RWPE1 (cell line): Measurements from ENCODE around the gene AVPR1B.

ENCODE experiments used
- CTCF ChIA-PET: fragments of 350-600 bp; sonication (Branson Sonifier 250); formaldehyde crosslinking; extraction: SDS; loops from one replicate; lab custom pipeline; 2021; lab: Yijun Ruan, JAX
- POLR2A ChIA-PET: fragments of 400-600 bp; formaldehyde crosslinking; extraction: SDS; loops from one replicate; lab custom pipeline; 2020; ENCODE audit warnings: antibody characterized with exemption; ENCODE audit not compliant: low non-redundant PET; lab: Yijun Ruan, JAX
- DNase-seq: peaks from one replicate; pipeline ENCODE4 v3.0.0; 2012; ENCODE audit warnings: low spot score
- H3K27ac ChIP-seq: fragments of 450-650 bp; 2 replicates; pipeline ENCODE4 v1.5.1; 2017
- CTCF ChIP-seq: fragments of 450-650 bp; conservative IDR thresholded peaks from 2 replicates; pipeline ENCODE4 v1.5.1; 2017; ENCODE audit warnings: low read depth, mild to moderate bottlenecking

AVPR1B gene

GRCh38 chr1:206115791-206116190 lies 1.4 kb downstream of the AVPR1B start:
- H3K27ac ChIP-seq, result no peak overlapping the region
- CTCF ChIA-PET, result interaction anchor here (0.9 to 1.5 kb wide), 4 partner anchors 39 to 197 kb away, joined by 3 to 6 read pairs (median 4); no protein-coding TSS in a partner anchor
- TF ChIP-seq CTCF, result no peak
- POLR2A ChIA-PET, result no interaction called here
- DNase-seq, result no peak

- DNase-seq, result no peak
- CTCF ChIA-PET, result interaction anchor here (0.6 to 1.5 kb wide), 6 partner anchors 9 to 226 kb away, joined by 3 to 6 read pairs (median 4); no protein-coding TSS in a partner anchor
- no peak for TF ChIP-seq CTCF
- POLR2A ChIA-PET, result no interaction called here
- H3K27ac ChIP-seq, result no peak overlapping the region
These were observed 2.2 kb downstream of the AVPR1B start for GRCh38 chr1:206114692-206115640.

- CTCF ChIA-PET, result interaction anchor here (1.0 kb wide), 1 partner anchor 321 kb away, joined by 3 read pairs; no protein-coding TSS in a partner anchor
- no peak for DNase-seq
- TF ChIP-seq CTCF, result no peak
- no peak overlapping the region for H3K27ac ChIP-seq
- POLR2A ChIA-PET, result no interaction called here
These were observed 4.4 kb downstream of the AVPR1B start for GRCh38 chr1:206112600-206113301.

- DNase-seq, result peak; percentile 73
- ChIA-PET POLR2A (interaction anchor here (0.6 kb wide), 1 partner anchor 12 kb away, joined by 5 read pairs; no protein-coding TSS in a partner anchor), CTCF (interaction anchor here (0.7 to 1.4 kb wide), 5 partner anchors 8 to 519 kb away, joined by 3 to 6 read pairs (median 3); no protein-coding TSS in a partner anchor)
- no peak overlapping the region for H3K27ac ChIP-seq
- no peak for TF ChIP-seq CTCF
These were observed 5.8 kb downstream of the AVPR1B start for GRCh38 chr1:206111271-206111927.

- DNase-seq, result no peak
- ChIA-PET POLR2A (interaction anchor here (0.6 kb wide), 1 partner anchor 13 kb away, joined by 5 read pairs; no protein-coding TSS in a partner anchor), CTCF (interaction anchor here (0.6 to 1.4 kb wide), 5 partner anchors 9 to 133 kb away, joined by 3 to 6 read pairs (median 4); no protein-coding TSS in a partner anchor)
- no peak overlapping the region for H3K27ac ChIP-seq
- no peak for TF ChIP-seq CTCF
These were observed 6.4 kb downstream of the AVPR1B start for GRCh38 chr1:206110820-206111219.
